Measurements from ENCODE around the gene C17orf58.
A peak's percentile ranks its signal among the peaks of the same experiment; 100 is the strongest.
"Not testable (repeated sequence)": the region's sequence is repeated elsewhere in the genome, so short reads cannot be mapped to it uniquely, and the experiment has no call there.

Gene C17orf58

GRCh38 chr17:67996301-67997171 is at the start of gene C17orf58:
Gene C17orf58, minus strand, starts transcription at chr17:67996469. Its CDS starts 271 bp downstream, at chr17:67996198.
- peak; percentile 55 for DNase-seq

DNA sequence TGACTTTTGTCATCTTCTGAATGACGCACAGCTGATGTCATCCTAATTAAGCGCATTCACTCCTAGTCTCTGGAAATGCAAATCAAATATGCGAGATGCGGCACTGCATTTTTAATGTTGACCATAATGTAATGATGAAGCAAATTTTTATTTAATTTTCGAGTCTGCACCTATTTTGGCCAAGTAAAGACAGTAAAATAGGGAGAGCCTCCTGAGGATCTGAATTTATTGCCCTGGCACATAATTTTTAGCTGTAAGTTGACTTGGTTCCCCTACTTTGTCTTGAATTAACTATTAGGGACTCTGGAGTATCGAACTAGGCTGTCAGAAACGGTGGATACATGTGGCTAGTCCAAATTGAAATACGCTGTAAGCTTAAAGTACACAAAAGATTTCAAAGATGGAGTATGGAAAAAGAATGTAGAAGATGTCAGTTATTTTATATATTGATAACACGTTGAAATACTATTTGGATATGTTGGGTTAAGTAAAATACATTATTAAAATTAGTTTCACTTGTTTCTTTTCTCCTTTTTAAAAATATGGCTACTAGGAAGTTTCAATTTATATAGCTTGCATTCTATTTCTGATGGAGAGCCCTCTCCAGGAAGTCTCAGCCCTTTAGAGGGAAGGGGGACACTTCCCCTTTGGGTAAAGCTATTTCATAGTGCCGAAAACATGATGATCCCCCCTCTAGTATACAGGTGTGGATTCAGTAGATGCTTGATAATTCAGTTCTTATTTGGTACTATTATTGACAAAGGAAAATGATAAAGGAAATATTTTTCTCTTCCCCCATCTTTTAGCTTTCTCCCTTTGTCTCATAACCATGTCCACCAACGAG is 40.3 kb upstream of the C17orf58 start:
- no peak for DNase-seq

DNA sequence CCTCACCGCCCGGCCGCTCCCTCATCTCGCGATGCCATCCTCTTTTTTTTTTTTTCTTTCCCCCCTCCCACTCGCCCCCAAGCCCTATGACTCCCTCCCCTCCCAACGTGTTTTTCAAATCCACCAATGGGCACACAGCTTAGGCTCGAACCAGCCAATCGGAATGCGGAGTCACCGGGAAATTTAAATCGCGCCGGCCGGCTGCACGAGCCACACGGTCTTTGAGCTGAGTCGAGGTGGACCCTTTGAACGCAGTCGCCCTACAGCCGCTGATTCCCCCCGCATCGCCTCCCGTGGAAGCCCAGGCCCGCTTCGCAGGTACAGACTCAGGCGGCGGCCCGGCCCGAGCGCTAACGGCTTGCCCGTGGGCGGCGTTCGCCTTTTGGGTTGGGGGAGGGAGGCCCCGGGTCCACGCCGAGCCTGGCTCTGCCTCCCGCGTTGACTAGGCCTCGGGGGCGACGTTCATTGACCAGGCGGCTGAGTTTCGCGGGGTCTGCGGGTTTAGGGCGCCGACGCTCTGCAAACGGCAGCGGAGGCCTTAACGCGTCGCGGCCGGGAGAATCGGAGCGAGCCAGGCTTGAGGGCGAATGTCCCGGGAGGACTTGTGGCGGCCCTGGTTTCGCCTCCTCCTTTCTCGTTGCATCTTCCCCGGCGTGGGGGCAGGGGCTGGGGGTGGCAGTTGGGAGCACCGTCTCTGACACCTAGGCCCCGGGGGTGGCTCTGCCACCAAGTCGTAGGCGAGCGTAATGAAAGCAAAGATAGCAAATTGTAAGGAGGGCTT is 39.4 kb upstream of the C17orf58 start, which contains the start of gene KPNA2:
Gene KPNA2 (plus strand): TSS at position 213 of the 781 bp plus-strand sequence. CDS start 1,398 bp downstream, outside the sequence.
- DNase-seq = peak; percentile 93

DNA sequence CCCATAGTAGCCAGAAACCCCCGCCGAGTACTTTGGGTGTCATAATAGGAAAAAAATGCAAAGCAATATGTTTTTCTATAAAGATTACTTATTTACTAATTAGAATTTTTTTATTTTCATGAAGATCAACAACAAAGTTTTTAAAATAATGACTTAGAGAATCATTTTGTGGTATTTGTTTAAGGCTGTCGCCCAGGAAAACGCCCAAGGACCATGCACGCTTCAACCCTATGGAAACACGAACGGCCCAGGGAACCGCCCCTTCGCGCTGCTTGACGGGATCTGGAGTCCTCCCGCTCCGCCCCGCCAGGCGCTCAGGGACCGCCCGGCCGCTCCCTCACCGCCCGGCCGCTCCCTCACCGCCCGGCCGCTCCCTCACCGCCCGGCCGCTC is 38.9 kb upstream of the C17orf58 start:
- DNase-seq = peak; percentile 94

- no peak for DNase-seq
Observed at GRCh38 chr17:68034452-68034776, 38.1 kb upstream of the C17orf58 start.

- DNase-seq = no peak
Observed at GRCh38 chr17:68033636-68034451, 37.6 kb upstream of the C17orf58 start.

DNA sequence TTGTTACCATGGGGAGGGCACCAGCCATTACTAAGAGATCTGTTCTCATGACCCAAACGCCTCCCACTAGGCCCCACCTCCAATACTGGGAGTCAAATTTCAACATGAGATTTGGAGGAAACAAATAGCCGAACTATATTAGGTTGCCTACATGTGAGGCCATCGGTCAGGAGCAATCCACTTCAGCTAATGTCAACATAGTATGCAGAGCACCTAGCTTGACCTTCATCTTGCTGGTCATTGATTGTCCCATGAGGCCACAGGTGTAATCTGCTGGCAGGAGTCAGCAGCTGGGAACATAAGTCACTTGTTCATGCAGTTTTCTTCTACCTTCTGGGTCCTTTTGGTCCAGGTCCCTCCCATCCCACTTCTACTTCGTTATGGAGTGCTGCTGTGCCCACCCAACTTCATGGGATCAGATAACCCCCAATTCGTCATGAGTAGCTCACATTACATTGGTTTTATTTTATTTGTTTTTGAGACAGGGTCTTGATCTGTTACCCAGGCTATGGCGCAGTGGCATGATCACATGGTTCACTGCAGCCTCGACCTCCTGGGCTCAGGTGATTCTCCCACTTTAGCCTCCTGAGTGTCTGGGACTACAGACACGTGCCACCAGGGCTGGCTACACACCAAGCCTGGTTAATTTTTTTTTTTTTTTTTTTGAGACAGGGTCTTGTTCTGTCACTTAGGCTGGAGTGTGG is 33.4 kb upstream of the C17orf58 start:
- DNase-seq = no peak

DNA sequence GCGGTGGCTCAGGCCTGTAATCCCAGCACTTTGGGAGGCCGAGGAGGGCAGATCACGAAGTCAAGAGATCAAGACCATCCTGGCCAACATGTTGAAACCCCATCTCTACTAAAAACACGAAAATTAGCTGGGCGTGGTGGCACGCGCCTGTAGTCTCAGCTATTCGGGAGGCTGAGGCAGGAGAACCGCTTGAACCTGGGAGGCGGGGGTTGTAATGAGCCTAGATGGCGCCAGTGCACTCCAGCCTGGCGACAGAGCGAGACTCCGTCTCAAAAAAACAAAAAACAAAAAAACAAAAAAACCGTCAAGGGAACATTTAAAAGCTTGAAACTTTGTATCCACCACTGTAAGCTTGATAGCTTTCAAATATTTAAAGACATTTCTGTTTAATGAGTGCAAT is 26.3 kb upstream of the C17orf58 start:
- DNase-seq = not testable (repeated sequence)

DNA sequence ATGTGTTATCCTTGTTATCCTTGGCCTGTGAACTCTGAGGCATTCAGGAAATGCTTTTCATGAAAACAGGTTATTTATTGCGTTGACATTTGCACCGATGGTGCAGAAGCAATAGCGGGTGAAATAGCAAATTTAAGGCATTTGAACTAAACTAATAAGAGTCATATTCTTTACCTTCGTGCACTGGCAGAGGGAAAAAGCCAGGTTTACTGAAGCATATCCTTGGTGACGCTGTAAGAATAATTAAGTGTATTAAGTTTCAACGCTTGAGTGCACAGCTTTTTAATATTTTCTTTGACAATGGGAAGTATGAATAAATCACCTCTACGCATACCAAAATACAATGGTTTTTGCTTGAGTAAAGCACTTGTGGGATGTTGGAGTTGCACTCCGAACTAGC is 25.7 kb upstream of the C17orf58 start:
- DNase-seq = no peak

GRCh38 chr17:68020791-68021190 is 24.5 kb upstream of the C17orf58 start:
- not testable (repeated sequence) for DNase-seq

GRCh38 chr17:68020409-68020756 is 24.1 kb upstream of the C17orf58 start:
- DNase-seq = no peak

DNA sequence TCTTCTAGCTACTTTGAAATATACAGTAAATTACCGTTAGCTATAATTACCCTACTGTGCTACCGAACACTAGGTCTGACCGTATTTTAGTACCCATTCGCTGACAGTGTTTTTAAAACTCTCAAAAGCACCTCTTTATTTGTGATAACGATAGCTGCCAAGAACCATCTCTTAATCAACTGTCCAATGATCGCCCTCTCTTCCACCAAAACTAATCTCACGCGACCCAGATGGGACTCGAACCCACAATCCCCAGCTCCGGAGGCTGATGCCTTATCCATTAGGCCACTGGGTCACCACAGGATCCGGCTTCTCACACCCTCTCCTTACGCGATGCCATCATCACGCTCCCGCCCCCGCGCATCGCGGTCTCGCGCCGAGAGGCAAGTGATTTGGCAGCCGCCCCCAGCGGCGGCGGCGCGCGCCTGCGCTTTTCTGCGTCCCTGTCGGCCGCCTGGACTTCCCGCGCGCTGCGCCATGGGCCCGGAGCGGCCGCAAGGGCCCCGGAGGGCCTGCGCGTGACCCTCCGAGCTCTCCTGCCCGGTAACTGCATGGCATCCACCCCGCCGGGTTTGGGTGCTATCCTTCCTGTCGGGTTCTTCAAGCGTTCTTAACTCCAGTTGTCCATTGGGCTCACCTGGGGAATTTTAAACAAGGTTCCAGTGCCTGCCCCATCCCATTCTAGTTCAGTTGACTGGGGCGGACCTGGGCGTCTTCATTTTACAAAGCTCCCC is 23.6 kb upstream of the C17orf58 start:
- peak; percentile 99 for DNase-seq

DNA sequence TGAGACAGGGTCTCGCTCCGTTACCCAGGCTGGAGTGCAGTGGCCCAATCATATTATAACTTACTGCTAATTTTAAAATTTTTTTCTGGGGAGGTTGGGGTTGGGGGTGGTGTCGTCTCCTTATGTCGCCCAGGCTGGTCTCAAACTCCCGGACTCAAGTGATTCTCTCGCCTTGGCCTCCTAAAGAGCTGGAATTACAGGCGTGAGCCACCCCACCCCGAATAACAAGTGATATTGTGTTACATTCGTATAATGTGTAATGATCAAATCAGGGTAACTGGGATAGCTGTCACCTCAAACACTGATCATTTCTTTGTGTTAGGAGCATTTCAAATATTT is 23.0 kb upstream of the C17orf58 start:
- DNase-seq = no peak

GRCh38 chr17:68018493-68018892 is 22.2 kb upstream of the C17orf58 start:
- not testable (repeated sequence) for DNase-seq

DNA sequence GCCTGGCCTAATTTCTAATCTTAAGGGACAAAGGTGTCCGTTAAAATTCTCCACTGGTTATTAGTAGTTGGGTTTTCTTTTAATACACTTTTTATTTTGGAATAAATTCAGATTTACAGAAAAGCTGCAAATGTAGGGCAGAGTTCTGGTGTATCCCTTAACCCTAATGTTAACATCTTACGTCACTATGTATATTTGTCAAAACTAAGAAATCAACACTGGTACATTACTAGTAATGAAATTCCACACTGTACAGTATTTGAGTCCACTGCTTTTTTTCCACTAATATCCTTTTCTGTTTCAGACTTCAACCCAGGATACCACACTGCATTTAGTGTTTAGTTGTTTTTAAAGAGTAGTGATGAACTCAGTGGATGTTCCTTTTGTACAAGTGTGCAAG is 20.6 kb upstream of the C17orf58 start:
- DNase-seq = no peak

DNA sequence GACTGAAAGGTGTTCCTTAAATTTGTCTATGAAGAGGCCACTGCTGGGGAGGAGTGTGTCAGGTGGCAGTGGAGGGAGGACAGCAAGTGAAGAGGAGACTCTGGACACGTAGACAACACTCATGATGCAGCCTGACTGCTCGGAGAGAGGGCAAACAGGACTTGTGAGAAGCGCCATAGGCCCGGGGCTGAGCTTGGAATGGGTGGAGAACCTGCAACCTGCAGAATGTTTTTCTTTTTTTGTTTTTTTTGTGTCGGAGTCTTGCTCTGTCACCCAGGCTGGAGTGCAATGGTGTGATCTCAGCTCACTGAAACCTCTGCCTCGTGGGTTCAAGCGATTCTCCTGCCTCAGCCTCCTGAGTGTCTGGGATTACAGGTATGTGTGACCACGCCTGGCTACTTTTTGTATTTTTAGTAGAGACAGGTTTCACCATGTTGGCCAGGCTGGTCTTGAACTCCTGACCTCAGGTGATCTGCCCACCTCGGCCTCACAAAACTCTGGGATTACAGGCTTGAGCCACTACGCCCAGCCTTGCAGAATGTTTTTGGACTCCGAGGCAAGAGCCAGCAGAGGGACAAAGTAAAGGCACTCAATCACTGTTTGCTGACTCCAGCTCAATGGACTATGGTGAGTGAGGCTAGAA is 18.9 kb upstream of the C17orf58 start:
- no peak for DNase-seq

- DNase-seq = no peak
Observed at GRCh38 chr17:68013385-68013784, 17.1 kb upstream of the C17orf58 start.

- DNase-seq = peak; percentile 79
Observed at GRCh38 chr17:68011199-68011665, 15.0 kb upstream of the C17orf58 start.

DNA sequence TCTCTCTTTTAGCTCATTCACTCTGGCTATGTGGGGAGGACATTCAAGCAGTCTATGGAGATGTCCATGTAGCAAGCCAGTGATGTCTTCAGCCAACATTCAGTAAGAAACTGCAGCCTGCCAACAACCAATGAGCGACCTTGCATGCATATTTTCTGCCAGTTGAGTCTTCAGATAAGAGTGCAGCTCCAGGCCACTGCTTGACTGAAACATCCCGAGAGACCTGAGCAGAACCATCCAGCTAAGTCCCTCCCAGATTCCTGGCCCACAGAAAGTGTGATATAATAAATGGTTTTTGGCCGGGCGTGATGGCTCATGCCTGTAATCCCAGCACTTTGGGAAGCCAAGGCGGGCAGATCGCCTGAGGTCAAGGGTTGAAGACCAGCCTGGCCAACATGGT is 10.5 kb upstream of the C17orf58 start:
- DNase-seq = no peak

DNA sequence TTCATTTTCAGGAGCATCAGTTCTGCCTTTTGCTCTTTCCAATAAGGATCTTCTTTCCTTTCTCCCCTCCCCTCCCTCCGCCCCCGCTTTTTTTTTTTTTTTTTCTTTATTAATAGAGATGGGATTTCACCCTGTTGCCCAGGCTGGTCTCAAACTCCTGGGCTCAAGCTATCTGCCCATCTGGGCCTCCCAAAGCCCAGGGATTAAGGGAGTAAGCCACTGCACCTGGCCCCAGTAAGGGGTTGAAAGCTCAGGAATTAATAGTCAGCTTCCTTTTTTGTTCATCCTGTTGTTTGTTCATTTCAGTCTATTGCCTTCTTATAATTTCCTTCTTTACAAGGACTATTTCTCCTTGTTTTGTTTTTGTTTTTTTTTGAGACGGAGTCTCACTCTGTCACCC is 7.9 kb upstream of the C17orf58 start:
- DNase-seq = no peak

All from activated CD4-positive, alpha-beta T cell treated with anti-CD3 and anti-CD28 coated beads for 48 hours (primary cell).